Upper lobe of left lung (tissue), 4 donors: ENCODE results near the gene KDM4F.

Experiments used
- EP300 ChIP-seq, 4 donors: sonication (generic); formaldehyde crosslinking; IDR thresholded peaks; one replicate each; pipeline ENCODE4 v1.5.1; 2017; ENCODE audit warnings: antibody characterized with exemption in 4 of 4, control low read depth in 2 of 4
- POLR2A ChIP-seq, 4 donors: fragments of 450-650 bp; IDR thresholded peaks; one replicate each; pipeline ENCODE4 v1.5.1; 2016 to 2017; ENCODE audit warnings: antibody characterized with exemption in 4 of 4, mild to moderate bottlenecking in 2 of 4
- TF ChIP-seq, protein P1 (sequence below), 6 experiments: fragments of 450-650 bp in 4 of 6; fragments of 200-600 bp in 2 of 6; sonication (generic) in 2 of 6; IDR thresholded peaks; one replicate each; pipeline ENCODE4 v1.5.1; 2016 to 2019; ENCODE audit warnings: antibody characterized with exemption in 6 of 6

DNA sequence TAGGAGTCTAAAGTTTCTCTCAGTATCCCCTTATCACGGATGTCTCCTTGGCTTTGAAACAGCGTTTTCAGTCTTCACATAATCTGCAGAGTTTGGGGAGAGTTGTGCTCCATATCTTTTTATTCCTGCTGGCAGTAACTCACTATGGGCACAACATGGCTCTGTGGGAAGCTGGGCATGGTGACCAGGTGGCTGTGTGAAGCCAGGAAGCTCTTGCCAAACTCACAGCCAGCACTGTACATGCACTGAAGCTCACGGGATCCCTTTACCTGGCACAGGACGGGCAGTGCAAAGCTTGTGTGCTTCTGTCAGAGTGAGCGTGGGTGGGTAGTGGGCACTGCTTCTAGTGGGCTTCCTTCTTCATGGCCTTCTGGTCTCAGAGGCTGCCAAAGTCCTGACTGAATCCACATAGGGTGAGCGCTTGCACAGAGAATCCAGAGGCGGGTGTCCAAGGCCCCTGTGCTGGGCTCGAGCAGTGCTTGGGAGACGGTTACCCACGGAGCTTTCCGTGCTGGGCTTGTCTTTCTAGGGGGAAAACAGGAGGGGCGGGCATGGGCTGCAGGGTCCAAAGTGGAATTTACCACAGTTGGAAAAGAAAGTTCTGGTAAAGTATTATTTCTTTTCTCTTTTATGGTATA lies 34.9 kb upstream of the KDM4F start:
- no peak for TF ChIP-seq EP300 (IDR thresholded peaks at IDR 0.05)
- no peak for TF ChIP-seq POLR2A (IDR thresholded peaks at IDR 0.05)
- TF ChIP-seq, protein P1, sequence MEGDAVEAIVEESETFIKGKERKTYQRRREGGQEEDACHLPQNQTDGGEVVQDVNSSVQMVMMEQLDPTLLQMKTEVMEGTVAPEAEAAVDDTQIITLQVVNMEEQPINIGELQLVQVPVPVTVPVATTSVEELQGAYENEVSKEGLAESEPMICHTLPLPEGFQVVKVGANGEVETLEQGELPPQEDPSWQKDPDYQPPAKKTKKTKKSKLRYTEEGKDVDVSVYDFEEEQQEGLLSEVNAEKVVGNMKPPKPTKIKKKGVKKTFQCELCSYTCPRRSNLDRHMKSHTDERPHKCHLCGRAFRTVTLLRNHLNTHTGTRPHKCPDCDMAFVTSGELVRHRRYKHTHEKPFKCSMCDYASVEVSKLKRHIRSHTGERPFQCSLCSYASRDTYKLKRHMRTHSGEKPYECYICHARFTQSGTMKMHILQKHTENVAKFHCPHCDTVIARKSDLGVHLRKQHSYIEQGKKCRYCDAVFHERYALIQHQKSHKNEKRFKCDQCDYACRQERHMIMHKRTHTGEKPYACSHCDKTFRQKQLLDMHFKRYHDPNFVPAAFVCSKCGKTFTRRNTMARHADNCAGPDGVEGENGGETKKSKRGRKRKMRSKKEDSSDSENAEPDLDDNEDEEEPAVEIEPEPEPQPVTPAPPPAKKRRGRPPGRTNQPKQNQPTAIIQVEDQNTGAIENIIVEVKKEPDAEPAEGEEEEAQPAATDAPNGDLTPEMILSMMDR (IDR thresholded peaks at IDR 0.05), result no peak
